HG02588 (cell line): ENCODE results near the gene POU2F1.
A peak's percentile ranks its signal among the peaks of the same experiment; 100 is the strongest.
"Not testable (repeated sequence)": the region's sequence is repeated elsewhere in the genome, so short reads cannot be mapped to it uniquely, and the experiment has no call there.

Experiments
- ATAC-seq: cut with Tn5 transposase; IDR thresholded peaks from one replicate; pipeline ENCODE4 v1.9.1; 2021; ENCODE audit warnings: mild to moderate bottlenecking, moderate library complexity; ENCODE audit not compliant: unreplicated experiment

POU2F1 gene

DNA sequence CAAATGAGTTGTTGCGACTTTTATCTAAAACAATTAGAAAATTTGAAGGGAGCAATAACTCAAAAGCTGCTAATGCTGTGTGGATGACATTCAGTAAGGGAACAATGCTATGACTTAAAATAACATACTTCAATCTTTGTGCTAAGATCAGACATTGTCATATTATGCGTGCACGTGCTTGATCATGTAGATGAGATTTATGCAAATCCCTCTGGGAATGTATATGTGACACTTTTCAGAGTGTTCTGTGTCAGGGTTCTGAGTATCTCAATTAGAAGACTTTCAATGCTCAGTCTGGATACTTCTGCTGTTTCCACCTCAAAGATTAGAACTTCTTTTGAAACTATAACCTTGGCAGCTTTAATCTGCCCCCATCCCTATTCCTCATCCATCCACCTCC, 18.6 kb upstream of the POU2F1 start:
- ATAC-seq = no peak

DNA sequence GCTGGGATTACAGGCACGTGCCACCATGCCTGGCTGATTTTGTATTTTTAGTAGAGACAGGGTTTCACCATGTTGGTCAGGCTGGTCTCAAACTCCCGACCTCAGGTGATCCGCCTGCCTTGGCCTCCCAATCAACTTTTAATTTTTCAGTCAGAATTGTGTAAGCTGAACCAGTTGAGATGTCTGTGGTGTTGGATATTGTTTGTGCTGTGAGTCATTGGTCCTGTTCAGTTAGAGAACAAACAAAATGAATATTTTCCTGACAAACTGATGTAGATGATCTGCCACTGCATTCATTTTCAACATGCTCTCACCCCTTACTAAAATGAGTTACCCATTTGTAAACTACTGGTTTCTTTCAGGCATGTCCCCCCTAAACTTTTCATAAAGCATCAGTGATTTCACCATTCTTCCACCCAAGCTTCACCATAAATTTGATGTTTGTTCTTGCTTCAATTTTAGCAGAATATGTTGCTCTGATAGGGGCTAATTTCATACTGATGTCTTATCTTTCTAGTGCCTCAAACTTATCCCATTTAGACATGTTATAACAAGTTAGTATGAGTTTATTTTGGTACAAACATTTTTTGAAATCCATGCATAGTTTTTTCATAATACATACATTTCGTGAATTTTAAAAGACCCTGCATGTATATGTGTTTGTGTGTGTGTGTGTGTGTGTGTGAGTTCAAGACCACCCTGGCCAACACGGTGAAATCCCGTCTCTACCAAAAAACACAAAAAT, 15.2 kb upstream of the POU2F1 start:
- not testable (repeated sequence) for ATAC-seq

DNA sequence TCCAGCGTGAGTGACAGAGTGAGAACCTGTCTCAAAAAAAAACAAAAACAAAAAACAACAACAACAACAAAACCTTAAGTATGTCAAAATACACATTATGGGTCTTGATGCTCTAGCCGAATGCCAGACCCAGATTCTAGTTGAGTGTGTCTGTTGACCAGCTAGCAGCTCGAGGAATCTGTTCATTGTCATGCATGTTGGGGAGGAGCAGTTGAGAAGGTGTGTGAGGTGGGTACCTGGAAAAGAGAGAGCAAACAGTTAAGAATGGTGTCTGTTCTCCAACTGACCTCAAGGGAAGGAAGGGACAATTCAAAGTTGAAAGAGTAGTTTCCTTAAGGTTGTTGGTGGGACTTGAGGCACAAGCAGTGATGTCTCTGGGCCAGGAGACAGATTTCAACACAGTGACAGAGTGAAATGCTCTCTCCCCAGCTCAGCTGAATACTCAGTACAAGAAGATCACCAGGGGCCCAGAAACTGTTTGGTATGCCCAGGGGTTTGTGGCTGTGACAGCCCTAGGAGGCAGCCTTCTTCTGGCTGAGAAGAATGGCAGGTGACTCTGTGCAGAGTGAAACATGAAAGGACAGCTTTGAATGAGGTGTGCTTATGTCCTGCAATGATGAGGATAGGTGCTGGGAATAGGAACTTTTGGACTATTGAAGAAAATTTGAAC, 14.4 kb upstream of the POU2F1 start:
- ATAC-seq = no peak

DNA sequence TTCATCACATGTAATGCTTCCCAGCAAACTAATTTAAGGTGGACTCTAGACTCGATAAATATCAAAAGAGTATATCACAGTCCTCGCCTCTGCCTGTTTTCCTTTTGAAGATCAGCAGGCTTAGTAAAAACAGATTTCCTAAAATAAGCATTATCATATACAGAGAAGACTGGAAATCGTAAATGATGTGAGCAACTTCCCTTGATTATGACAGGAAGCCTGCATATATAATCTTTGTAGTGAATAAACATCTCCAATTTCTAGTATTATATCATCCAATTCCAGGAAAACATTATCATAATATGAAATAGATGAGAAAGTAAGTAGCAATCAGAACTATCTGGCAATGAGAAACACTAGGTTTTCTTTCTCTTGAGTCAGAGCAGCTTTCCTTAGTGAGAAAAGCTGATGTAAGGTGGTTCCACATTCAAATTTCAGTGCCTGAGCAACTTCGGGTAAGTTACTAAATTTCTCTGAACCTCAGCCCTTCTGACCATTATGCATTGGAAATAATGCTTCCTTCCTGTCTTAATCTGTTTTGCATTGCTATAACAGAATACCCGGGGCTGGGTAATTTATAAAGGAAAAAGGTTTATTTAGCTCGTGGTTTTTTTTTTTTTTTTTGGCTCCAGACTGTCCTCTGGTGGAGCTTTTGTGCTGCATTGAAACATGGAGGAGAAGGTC, 12.6 kb upstream of the POU2F1 start:
- ATAC-seq = no peak

DNA sequence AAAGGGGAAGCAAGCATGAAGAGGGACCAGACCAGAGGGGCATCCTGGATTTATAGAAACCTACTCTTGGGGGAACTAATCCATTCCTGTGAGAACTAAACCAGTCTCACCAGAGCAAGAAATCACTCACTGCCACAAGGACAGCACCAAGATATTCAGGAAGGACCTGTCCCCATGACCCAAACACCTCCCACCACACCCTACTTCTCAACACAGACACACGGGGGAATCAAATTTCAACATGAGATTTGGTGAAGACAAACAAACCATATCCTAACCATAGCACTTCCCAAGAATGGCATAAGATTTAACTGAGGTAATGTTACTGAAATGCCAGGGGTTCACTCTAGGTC, 12.1 kb upstream of the POU2F1 start:
- no peak for ATAC-seq

DNA sequence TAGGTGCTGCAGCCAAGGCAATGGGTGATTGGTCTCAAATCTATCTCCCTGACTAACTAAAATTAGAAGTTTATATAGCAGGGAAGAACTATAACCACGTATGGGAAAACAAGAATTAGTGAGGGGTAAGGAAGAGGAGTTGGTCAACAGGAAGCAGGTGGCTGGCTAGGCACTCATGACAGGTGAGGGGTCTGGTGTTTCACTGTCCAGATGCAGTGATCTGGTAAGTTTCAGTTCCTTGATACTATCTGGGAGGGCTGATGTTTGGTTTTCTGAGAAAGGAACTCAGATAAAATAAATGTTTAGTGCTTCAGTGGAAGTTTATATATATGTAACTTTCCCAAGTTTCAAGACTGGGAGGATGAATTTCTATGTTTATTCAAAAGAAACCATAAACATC, 11.6 kb upstream of the POU2F1 start:
- no peak for ATAC-seq

DNA sequence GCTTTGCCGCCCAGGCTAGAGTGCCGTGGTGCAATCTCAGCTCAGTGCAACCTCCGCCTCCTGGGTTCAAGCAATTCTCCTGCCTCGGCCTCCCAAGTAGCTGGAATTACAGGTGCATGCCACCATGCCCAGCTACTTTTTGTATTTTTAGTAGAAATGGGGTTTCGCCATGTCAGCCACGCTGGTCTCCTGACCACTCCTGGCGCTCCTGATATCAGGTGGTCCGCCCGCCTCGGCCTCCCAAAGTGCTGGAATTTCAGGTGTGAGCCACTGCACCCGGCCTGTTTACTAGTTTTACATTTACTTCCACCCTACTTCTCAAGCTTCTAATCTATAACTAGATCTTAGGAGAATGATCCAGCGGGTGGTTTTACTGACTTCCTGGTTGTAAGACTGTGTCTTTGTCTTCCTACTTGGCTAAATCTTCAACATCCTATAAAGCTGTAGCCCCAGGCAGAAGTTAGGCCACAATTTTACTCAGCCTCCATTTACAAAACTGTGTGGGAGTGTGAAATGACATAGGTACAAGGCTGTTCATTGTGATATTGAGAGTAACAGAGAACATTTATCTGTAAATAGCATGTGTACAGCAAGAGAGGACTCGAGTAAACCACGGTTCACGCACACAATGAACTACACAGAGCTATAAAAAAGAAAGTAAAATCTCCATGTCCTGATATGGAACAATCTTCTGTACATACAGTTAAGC, 9.6 kb upstream of the POU2F1 start:
- no peak for ATAC-seq

DNA sequence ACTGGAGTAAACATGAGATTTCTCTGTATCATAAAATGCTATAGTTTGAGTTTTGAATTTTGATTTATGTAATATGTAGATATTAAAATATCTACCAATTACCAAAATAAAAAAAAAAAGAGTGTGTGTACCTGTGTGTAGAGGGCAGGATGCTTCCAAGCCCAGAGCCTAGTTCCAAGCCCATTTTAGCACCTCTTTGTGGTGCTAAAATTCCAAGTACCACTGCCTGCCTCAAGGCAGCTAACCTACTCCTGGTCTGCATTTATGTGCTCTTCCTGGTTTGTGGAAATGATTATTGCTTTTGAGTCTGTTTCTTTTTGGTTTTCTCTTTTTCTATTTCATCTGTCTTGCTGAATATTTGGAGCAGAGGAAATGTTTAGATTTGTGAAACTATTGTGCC, 8.7 kb upstream of the POU2F1 start:
- no peak for ATAC-seq

DNA sequence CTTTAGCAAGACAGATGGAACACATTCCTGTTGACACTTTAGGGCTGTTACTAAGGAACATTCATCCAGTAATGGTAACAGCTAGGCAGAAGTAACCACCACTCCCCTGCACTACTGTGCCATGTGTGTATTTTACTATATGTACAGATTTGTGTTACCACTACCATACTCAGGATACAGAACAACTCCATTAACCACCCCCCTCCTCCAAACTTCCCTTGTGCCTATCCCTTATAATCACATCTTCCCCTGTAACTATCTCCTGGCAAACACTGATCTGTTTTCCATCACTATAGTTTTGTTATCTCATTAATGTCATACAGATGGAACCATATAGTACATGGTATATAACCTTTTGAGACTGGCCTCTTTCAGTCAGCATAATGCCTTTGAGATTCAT, 3.9 kb upstream of the POU2F1 start:
- no peak for ATAC-seq

DNA sequence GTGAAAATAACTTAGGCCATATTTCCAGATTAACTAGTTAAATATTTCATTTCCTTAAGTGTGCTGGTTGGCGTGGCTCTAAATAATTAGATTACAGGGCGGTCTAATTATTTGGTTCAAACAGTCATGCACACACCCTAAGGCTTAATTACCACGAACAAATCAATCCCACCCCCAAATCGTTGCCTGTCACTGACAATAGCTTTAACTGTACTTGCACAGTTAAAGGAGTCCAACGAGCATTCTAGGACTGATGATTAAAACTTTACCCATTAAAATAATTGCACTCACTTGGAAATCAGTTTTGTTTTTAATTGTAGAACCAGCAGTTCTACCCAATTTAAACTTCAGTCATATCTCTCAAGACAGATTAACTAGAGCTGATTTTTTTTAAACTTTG, 1.5 kb upstream of the POU2F1 start:
- no peak for ATAC-seq

DNA sequence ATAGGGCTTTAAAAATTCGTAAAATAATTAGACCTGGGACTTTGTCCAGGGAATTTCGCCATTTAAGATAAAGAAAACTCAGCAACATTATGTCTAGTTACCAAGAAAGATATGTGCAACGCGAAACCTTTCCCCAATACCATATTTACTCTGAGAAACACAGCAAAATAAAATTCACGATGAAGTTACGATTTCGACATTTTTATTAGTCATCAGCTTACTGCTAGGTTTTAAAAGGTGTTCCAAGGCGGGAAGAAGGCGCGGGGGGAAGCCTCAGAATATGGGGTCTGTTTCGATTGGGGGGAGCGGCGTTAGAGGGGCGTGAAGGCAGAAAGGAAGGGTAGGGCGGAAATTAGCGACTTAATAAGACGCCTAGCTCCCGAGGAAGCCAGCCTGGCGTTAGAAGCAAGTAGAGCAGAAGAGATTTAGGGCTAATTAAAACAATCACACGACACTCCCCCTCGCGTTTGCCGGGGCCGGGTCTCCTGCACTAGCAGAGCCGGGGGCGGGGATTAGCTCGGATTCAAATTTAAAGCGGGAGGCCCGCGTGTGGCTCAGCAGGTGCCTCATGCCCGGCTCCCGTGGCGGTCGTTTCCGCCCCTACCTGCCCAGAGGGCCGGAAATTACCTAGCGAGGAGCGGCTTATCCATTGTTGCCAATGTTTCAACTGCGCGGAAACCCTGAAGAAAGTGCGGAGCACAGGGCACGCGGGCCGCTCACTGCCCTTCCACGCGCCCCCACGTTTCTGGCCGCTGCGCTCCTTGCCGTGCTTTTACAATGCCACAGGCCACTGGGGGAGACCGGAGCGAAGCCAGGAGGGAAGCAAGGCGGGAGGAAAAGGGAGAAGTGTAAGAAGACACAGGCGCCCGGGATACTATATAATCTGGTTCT, 795 bp upstream of the POU2F1 start:
- peak; percentile 26 for ATAC-seq

DNA sequence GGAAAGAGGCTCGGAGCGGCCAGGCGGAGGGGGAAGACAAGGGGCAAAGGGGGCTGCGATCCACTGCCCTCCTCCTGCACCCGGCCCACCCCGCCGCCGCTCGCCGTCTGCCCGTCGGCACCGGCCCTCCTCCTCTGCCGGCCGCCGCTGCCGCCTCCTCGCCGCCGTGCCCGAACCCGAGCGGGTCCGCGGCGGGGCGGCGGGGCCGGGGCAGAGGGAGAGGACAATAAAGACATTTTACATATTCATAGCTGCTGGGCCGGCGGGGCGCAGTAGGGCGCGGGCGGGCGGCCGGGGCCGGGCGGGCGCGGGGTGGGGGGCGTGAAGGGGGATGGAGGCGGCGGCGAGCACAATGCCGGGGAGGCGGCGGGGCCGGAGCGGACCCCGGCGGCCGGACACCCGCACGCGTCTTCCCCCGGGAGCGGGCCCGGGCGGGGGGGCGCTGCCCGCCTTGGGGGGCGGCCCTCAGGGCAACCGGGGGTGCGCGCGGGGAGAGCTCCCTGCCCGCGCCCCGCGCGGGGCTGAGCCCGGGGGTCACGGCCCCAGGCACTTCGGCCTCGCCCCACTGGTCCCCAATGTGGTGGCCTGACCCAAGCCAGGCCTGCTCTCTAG, 546 bp downstream of the POU2F1 start:
- ATAC-seq = peak; percentile 8

DNA sequence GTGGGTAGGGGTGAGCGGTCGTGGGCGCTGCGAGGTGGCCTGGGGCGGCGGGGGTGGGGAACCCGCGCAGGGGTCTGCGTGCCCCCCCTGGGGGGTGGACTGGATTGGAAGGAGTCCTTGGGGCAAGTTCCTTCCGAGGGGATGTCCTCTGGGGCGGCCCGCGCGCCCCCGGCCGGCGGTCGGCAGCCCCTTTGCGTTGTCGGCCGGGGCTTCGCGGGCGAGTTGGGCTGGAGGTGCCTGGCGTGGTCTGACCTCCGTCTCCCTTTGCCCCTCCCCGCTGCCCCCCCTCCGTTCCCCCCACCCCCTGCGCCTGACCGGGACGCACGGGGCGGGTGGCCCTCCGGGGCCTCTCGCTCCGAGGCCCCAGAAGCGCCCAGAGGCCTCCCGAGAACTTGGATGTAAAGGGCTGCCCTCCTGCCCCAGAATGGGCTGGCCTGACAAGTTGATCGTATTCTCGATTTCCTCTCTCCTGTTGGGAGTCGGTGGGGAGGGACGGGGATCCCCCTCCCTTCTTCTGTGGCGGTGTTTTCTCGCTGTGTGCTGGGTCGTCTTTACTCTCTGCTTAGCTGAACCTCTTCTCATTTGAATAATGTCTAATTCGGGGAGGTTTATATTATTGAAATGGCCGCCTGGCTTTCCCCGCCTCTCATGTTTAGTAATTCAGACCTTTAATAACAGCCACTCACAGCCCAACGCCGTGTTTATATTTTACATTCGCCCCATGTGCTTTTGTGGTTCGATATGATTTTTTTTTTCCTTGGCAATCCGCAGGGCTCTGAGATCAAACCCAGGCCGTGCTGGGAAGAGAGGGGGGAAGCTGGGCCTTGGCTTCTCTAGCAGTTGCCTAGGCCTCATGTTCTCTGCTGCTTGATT, 1.3 kb downstream of the POU2F1 start:
- ATAC-seq = peak; percentile 53

DNA sequence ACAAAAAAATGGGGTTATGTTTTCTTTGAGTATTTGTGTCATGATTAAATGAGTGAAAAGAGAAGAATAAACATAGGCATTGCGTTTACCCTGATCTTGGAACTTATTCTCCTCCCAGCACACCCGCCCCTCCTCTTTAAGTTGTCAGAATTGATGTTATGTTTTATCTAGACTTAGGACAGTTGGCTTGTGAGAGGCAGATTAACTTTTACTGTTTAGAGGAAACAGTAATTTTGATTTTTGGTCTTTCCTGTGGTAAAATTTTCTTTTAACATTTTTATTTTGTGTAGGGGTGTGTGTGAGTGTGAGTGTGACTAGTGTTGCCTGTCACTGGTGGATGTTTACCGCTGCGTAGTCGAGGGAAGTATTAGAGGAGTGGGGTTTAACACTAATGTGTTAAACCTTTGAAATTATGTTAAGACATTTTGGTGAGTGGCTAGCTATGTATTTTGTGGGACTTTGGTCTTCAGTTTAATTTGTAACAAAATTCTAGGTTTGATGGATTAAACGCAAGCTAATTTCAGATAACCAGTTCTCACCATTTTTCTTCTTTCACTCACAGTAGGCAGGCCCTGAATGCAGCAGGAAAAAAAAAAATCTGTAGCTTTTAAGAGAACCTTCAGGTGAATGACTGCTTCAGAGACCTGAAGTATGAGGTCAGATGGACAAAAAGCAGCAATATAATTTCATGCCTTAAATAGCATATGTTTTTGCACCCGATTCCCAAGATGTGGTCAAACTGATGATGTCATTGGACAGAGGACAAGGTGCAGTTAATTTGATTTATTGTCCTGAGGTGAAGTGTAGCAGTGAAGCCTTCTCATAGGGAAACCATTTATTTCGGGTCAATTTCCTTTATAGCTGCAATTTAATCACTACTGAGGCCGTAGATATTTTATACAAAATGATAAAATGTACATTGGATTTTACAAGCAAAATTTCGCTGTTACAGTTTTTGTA, 2.7 kb downstream of the POU2F1 start:
- no peak for ATAC-seq

DNA sequence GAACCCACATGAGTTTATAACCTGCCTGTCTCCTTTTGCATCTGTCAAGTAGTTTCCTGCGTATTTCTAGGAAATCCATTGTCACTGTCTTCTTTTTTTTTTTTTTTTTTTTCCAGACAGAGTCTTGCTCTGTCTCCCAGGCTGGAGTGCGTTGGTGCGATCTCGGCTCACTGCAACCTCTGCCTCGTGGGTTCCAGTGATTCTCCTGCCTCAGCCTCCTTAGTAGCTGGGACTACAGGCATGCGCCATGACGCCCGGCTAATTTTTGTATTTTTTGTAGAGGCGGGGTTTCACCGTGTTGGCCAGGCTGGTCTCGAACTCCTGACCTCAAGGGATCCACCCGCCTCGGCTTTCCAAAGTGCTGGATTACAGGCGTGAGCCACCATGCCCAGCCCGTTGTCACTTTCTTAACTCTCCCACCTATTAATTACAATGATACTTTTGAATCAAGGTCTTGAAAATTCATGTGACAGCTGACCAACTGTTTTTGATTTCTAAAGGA, 4.1 kb downstream of the POU2F1 start:
- not testable (repeated sequence) for ATAC-seq

DNA sequence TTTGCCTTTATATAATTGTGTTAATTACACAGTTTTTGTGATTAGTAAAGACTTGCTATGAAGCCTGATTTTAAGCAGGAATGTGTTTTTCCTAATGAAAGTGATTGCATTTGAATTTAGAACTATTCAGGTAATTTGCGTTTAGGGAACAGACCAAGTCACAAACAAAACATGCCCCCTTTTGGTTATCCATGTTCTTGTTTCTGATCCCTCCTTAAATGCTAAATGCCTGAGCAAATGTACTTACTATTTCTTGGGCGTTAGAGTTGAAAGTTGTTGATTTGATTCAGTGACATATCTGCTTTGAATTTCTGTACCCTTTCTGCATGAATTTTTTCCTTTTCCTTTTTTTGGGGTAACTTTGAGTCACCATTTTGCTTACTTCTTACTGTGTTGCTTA, 5.2 kb downstream of the POU2F1 start:
- no peak for ATAC-seq

DNA sequence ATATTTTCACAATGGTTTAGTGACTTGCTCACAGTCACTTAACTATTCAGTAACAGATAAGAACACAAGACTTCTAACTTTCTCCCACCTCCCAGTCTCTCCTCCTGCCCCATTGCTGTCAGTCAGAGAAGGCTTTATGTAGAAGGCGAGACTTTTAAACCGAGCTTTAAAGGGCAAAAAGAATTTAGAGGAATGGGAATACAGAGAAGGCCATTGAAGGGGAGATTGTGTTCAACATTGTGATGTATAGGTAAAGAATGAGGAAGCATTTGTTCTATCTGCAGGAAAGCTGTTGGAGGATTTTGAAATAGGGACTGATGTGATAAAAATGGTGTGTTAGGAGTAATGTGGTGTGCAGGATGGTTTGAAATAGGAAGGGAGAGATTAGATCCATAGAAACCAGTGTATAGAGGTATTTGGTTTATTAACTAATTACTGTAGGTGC, 7.3 kb downstream of the POU2F1 start:
- ATAC-seq = no peak
